Upper lobe of left lung (tissue), 6 donors: ENCODE measurements around the gene UACA. TPM values are rescaled to one million over a fixed set of nuclear protein-coding genes. Genes with fewer than 3 reads are reported as not detected.

Experiments used
- ATAC-seq, 2 donors: fragments of 200-7000 bp; cut with Tn5 transposase; one replicate each; pipeline ENCODE4 v1.9.1; 2022; ENCODE audit warnings: mild to moderate bottlenecking in 2 of 2, moderate library complexity in 2 of 2; ENCODE audit not compliant: low FRiP score in 2 of 2
- DNase-seq, 2 donors: peaks; one replicate each; pipeline ENCODE4 v3.0.0-alpha.2; 2019 to 2020
- H3K27ac ChIP-seq, 4 donors: fragments of 200-600 bp; sonication (generic); one replicate each; pipeline ENCODE4 v1.5.1; 2016 to 2019
- H3K27me3 ChIP-seq, 4 donors: fragments of 200-600 bp; sonication (generic); one replicate each; pipeline ENCODE4 v1.5.1; 2017 to 2019
- H3K36me3 ChIP-seq, 4 donors: fragments of 200-600 bp; sonication (generic); one replicate each; pipeline ENCODE4 v1.5.1; 2016 to 2019
- H3K4me1 ChIP-seq, 4 donors: fragments of 200-600 bp; sonication (generic); one replicate each; pipeline ENCODE4 v1.5.1; 2018 to 2019
- H3K4me3 ChIP-seq, 4 donors: fragments of 200-600 bp; sonication (generic); one replicate each; pipeline ENCODE4 v1.5.1; 2017 to 2019; ENCODE audit warnings: mild to moderate bottlenecking in 2 of 4, moderate library complexity in 1 of 4
- H3K9me3 ChIP-seq, 4 donors: fragments of 200-600 bp; sonication (generic); one replicate each; pipeline ENCODE4 v1.5.1; 2018 to 2019
- CTCF ChIP-seq, 6 experiments: fragments of 450-650 bp in 4 of 6; fragments of 200-600 bp in 2 of 6; sonication (generic) in 2 of 6; IDR thresholded peaks; one replicate each; pipeline ENCODE4 v1.5.1; 2016 to 2019; ENCODE audit warnings: antibody characterized with exemption in 6 of 6
- EP300 ChIP-seq, 4 donors: sonication (generic); formaldehyde crosslinking; IDR thresholded peaks; one replicate each; pipeline ENCODE4 v1.5.1; 2017; ENCODE audit warnings: antibody characterized with exemption in 4 of 4, control low read depth in 2 of 4
- POLR2A ChIP-seq, 4 donors: fragments of 450-650 bp; IDR thresholded peaks; one replicate each; pipeline ENCODE4 v1.5.1; 2016 to 2017; ENCODE audit warnings: antibody characterized with exemption in 4 of 4, mild to moderate bottlenecking in 2 of 4
- POLR2AphosphoS5 ChIP-seq, 2 donors: sonication (generic); formaldehyde crosslinking; IDR thresholded peaks; one replicate each; pipeline ENCODE4 v1.5.1; 2017; ENCODE audit warnings: antibody characterized with exemption in 2 of 2
- WGBS, 2 donors: methylation state at CpG; one replicate each; pipeline ENCODE4 v1.1.5; 2017 to 2018; 5-methylcytosine and 5-hydroxymethylcytosine counted together
- total RNA-seq, 6 donors: library from RNA; depleted of rRNA in 4 of 6; stranded (reverse); fragments of >200 nt in 4 of 6; gene quantifications; one replicate each; pipeline versions ENCODE4 v1.1.0 to v1.2.1, GENCODE V29; 2016 to 2021
- donor health status: DM: no; HTN: no; CAD: no; lungs with moderate emphysema.
- donor health status: DM: no; HTN: yes; CAD: no; lungs with severe emphysema.

Gene UACA
- total RNA-seq, 6 donors from 2014 or later: 23.9 to 83.8 (median 39.0) TPM

DNA sequence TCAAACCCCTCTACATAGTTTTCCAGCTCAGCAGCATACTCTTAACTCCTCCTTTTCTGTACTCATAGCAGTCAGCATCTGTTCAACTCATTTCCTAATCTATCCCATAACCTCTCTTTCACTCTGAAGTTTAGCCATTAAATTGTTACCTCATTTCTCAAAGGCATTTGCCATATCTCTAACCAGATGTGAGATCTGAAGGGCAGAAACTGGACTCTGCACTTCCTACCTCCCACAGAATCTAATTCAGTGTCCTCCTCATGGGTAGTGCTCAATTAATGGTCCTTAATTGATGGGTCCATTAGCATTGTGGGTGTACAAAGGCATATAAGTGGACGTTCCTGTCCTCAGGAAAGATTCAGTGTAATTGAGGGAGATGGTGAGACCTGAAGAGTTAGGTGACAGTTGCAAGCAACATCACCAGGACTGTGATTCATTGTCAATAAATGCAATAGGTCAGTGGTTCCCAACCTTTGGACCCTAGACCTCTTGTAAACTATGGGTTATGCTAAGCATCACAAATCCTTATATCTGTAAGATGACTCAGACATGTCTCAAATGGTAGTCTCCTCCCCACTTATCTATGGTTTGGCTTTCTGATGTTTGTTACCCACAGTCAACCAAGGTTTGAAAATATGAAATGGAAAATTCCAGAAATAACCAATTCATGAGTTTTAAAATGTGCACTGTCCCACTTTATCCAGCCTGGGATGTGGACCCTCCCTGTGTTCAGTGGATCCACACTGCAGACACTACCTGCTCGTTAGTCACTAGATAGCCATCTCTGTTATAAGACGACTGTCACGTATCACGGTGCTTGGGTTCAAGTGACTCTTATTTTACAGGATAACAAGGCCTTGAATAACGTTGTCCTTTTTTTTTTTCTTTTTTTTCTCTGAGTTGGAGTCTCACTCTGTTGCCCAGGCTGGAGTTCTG lies 25.0 kb upstream of the UACA start:
- no peaks in the 10 kb centered on the region for H3K36me3 ChIP-seq
- no peaks in the 10 kb centered on the region for H3K4me1 ChIP-seq
- no peak for DNase-seq
- TF ChIP-seq POLR2AphosphoS5 (IDR thresholded peaks at IDR 0.05): no peak
- no peak for TF ChIP-seq POLR2A (IDR thresholded peaks at IDR 0.05)
- no peak for TF ChIP-seq EP300 (IDR thresholded peaks at IDR 0.05)
- TF ChIP-seq CTCF (IDR thresholded peaks at IDR 0.05): no peak
- ATAC-seq: peak in 1 of 2 donors; percentile 32
- H3K9me3 ChIP-seq: no peaks in the 10 kb centered on the region
- no peak overlapping the region for H3K4me3 ChIP-seq
- no peak overlapping the region for H3K27ac ChIP-seq
- H3K27me3 ChIP-seq: no peaks in the 10 kb centered on the region
- 77 to 78% methylated on average over 6 of the region's 6 CpGs for WGBS, 2 donors

DNA sequence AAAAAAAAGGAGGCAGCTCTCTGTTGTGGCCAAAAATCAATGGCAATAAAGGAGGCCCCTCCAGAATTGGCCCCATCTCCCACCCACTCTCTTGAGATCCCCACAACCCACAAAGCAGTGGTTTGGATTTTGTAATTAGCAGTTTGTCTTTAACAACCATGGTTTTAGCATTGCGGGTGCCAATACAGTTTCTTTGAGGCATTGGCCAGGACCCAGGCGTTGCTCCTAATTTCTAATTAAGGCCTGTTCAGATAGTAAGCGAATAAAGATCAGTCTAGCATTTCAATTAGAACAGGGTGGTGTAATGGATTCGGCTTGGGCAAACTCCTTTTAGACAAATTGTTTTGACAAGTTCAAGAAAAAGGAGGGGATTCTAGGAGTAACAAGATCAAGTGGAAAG lies 23.6 kb upstream of the UACA start:
- 92 to 94% methylated on average over 4 of the region's 4 CpGs for WGBS, 2 donors
- H3K4me1 ChIP-seq: no peaks in the 10 kb centered on the region
- no peak for TF ChIP-seq EP300 (IDR thresholded peaks at IDR 0.05)
- H3K9me3 ChIP-seq: no peaks in the 10 kb centered on the region
- H3K27me3 ChIP-seq: no peaks in the 10 kb centered on the region
- H3K27ac ChIP-seq: no peak overlapping the region
- DNase-seq: no peak
- no peak overlapping the region for H3K4me3 ChIP-seq
- no peak for ATAC-seq
- no peaks in the 10 kb centered on the region for H3K36me3 ChIP-seq

GRCh38 chr15:70783610-70784022 lies 20.3 kb upstream of the UACA start:
- no peak overlapping the region for H3K27ac ChIP-seq
- no peaks in the 10 kb centered on the region for H3K36me3 ChIP-seq
- no peak overlapping the region for H3K4me3 ChIP-seq
- H3K4me1 ChIP-seq: peaks cover 0 to 3% (median 1%) of the 10 kb centered on the region in 4 donors
- ATAC-seq (no peak), DNase-seq (no peak)
- no peaks in the 10 kb centered on the region for H3K9me3 ChIP-seq
- TF ChIP-seq EP300 (IDR thresholded peaks at IDR 0.05) (no peak), POLR2AphosphoS5 (IDR thresholded peaks at IDR 0.05) (no peak), CTCF (IDR thresholded peaks at IDR 0.05) (no peak), POLR2A (IDR thresholded peaks at IDR 0.05) (no peak)
- no peaks in the 10 kb centered on the region for H3K27me3 ChIP-seq
- WGBS, 2 donors: 78 to 90% methylated on average over 6 of the region's 6 CpGs

GRCh38 chr15:70783041-70783440 lies 19.7 kb upstream of the UACA start:
- Histone ChIP-seq H3K4me1 (peaks cover 0 to 8% (median 5%) of the 10 kb centered on the region in 4 donors), H3K9me3 (no peaks in the 10 kb centered on the region), H3K4me3 (no peak overlapping the region), H3K27ac (no peak overlapping the region), H3K36me3 (no peaks in the 10 kb centered on the region), H3K27me3 (no peaks in the 10 kb centered on the region)
- DNase-seq (no peak), ATAC-seq (no peak)
- 89 to 93% methylated on average over 3 of the region's 3 CpGs for WGBS, 2 donors
- TF ChIP-seq CTCF (IDR thresholded peaks at IDR 0.05): no peak
- no peak for TF ChIP-seq POLR2A (IDR thresholded peaks at IDR 0.05)
- TF ChIP-seq EP300 (IDR thresholded peaks at IDR 0.05): no peak
- no peak for TF ChIP-seq POLR2AphosphoS5 (IDR thresholded peaks at IDR 0.05)

DNA sequence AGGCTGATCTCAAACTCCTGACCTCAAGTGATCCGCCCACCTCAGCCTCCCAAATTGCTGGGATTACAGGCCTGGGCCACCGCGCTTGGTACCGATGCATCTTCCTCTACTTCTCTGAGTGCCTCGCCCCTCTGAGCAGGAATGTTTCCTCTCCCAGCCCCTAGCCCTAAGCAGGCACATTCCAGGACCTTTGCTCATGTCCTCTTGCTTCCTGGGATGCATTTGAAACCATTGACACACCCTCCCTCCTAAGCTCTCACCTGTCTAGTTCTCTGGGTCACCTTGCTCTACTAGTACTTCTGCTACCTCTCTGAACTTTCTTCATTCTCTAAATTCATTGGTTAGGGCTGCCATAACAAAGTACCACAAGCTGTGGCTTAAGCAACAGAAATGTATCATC lies 17.9 kb upstream of the UACA start:
- H3K36me3 ChIP-seq: no peaks in the 10 kb centered on the region
- no peak overlapping the region for H3K27ac ChIP-seq
- TF ChIP-seq POLR2AphosphoS5 (IDR thresholded peaks at IDR 0.05) (no peak), CTCF (IDR thresholded peaks at IDR 0.05) (no peak), POLR2A (IDR thresholded peaks at IDR 0.05) (no peak), EP300 (IDR thresholded peaks at IDR 0.05) (no peak)
- H3K4me1 ChIP-seq: peaks cover 0 to 11% (median 6%) of the 10 kb centered on the region in 4 donors
- no peak overlapping the region for H3K4me3 ChIP-seq
- no peaks in the 10 kb centered on the region for H3K9me3 ChIP-seq
- WGBS, 2 donors: 96 to 97% methylated on average over 5 of the region's 5 CpGs
- DNase-seq (no peak), ATAC-seq (no peak)
- no peaks in the 10 kb centered on the region for H3K27me3 ChIP-seq
